HepG2 (cell line): Measurements from ENCODE around the gene YJEFN3. TPM values are rescaled to one million over a fixed set of nuclear protein-coding genes. Genes with fewer than 3 reads are reported as not detected.
A peak's percentile ranks its signal among the peaks of the same experiment; 100 is the strongest.

Experiments
- EEA1 ChIP-seq: sonication (generic); formaldehyde crosslinking; IDR thresholded peaks from 2 replicates; pipeline ENCODE4 v1.5.1; 2020; ENCODE audit warnings: mild to moderate bottlenecking, missing genetic modification reagents, borderline replicate concordance
- FOXM1 ChIP-seq: sonication (generic); formaldehyde crosslinking; IDR thresholded peaks from 2 replicates; pipeline ENCODE4 v1.5.0; 2020; ENCODE audit warnings: missing genetic modification reagents
- GATAD2A ChIP-seq: IDR thresholded peaks from 2 replicates; pipeline ENCODE4 v1.6.1; 2016
- KDM2A ChIP-seq: sonication (generic); formaldehyde crosslinking; IDR thresholded peaks from 2 replicates; pipeline ENCODE4 v1.4.0; 2020; ENCODE audit warnings: low read depth, missing genetic modification reagents, borderline replicate concordance
- KLF12 ChIP-seq: sonication (generic); formaldehyde crosslinking; IDR thresholded peaks from 2 replicates; pipeline ENCODE4 v1.4.0; 2020; ENCODE audit warnings: missing genetic modification reagents, borderline replicate concordance
- NFIC ChIP-seq: IDR thresholded peaks from 2 replicates; pipeline ENCODE4 v1.6.1; 2012; ENCODE audit warnings: mild to moderate bottlenecking, low read length, inconsistent platforms
- NONO ChIP-seq, 2 experiments: fragments of 450-650 bp in 1 of 2; sonication (generic) in 1 of 2; formaldehyde crosslinking in 1 of 2; IDR thresholded peaks in 1 of 2; conservative IDR thresholded peaks in 1 of 2; 2 replicates each; pipeline versions ENCODE4 v1.6.1 to v1.8.0; 2017 to 2022; ENCODE audit warnings: mild to moderate bottlenecking in 1 of 2, missing genetic modification reagents in 1 of 2, moderate library complexity in 1 of 2
- SIN3A ChIP-seq: IDR thresholded peaks from 2 replicates; pipeline ENCODE4 v1.6.1; 2011; ENCODE audit warnings: low read depth, mild to moderate bottlenecking, control low read depth, low read length, borderline replicate concordance
- SP140L ChIP-seq: sonication (generic); formaldehyde crosslinking; IDR thresholded peaks from 2 replicates; pipeline ENCODE4 v1.4.0; 2020; ENCODE audit warnings: missing genetic modification reagents, borderline replicate concordance
- ZBTB7B ChIP-seq: sonication (generic); formaldehyde crosslinking; IDR thresholded peaks from 2 replicates; pipeline ENCODE4 v1.4.0; 2020; ENCODE audit warnings: missing genetic modification reagents
- ZIK1 ChIP-seq: sonication (generic); formaldehyde crosslinking; IDR thresholded peaks from 2 replicates; pipeline ENCODE4 v1.5.0; 2020; ENCODE audit warnings: mild to moderate bottlenecking, low read depth, missing genetic modification reagents, borderline replicate concordance
- ZNF230 ChIP-seq: sonication (generic); formaldehyde crosslinking; IDR thresholded peaks from 2 replicates; pipeline ENCODE4 v1.4.0; 2020; ENCODE audit warnings: mild to moderate bottlenecking, missing genetic modification reagents
- ZNF547 ChIP-seq: sonication (generic); formaldehyde crosslinking; IDR thresholded peaks from 2 replicates; pipeline ENCODE4 v1.5.1; 2020; ENCODE audit warnings: mild to moderate bottlenecking, missing genetic modification reagents
- polyA plus RNA-seq, 8 experiments: library from polyadenylated mRNA; depleted of rRNA in 3 of 8; stranded (reverse) in 7 of 8; unstranded in 1 of 8; fragments of >200 nt; fragmentation: Illumina TruSeq in 4 of 8; extraction: Trizol in 4 of 8; gene quantifications; 2 replicates each; pipeline versions ENCODE4 v1.2.1 to v1.2.3, GENCODE V29; 2011 to 2016; ENCODE audit warnings: low read depth in 4 of 8, missing spikeins in 1 of 8, mixed read lengths in 1 of 8; ENCODE audit not compliant: insufficient read depth in 1 of 8
- total RNA-seq, 5 experiments: library from RNA; depleted of rRNA; stranded (reverse); fragments of >200 nt; fragmentation: Illumina TruSeq; extraction: Trizol; gene quantifications; 2 replicates each; pipeline ENCODE4 v1.2.3, GENCODE V29; 2016; ENCODE audit warnings: low read depth in 1 of 5
- TF ChIP-seq, protein P1 (sequence below): sonication (generic); formaldehyde crosslinking; IDR thresholded peaks from 2 replicates; pipeline ENCODE4 v1.5.1; 2020; ENCODE audit warnings: mild to moderate bottlenecking, moderate library complexity, missing genetic modification reagents
- TF ChIP-seq, protein P2 (sequence below): sonication (generic); formaldehyde crosslinking; IDR thresholded peaks from 2 replicates; pipeline ENCODE4 v1.9.0; 2022; ENCODE audit warnings: missing genetic modification reagents, mild to moderate bottlenecking, borderline replicate concordance
- TF ChIP-seq, protein P3 (sequence below): sonication (generic); formaldehyde crosslinking; IDR thresholded peaks from 2 replicates; pipeline ENCODE4 v1.8.0; 2022; ENCODE audit warnings: mild to moderate bottlenecking, missing genetic modification reagents
- TF ChIP-seq, protein P4 (sequence below): IDR thresholded peaks from 2 replicates; pipeline ENCODE4 v1.6.1; 2016; ENCODE audit warnings: low read depth
- TF ChIP-seq, protein P5 (sequence below): sonication (generic); formaldehyde crosslinking; IDR thresholded peaks from 2 replicates; pipeline ENCODE4 v1.4.0; 2020; ENCODE audit warnings: missing genetic modification reagents, borderline replicate concordance

Gene YJEFN3
- total and polyA plus RNA-seq, 2 of the 13 experiments (the other 11 are each of a cell fraction or from before 2014, with no cell fraction given) = 0.89 to 4.0 TPM

DNA sequence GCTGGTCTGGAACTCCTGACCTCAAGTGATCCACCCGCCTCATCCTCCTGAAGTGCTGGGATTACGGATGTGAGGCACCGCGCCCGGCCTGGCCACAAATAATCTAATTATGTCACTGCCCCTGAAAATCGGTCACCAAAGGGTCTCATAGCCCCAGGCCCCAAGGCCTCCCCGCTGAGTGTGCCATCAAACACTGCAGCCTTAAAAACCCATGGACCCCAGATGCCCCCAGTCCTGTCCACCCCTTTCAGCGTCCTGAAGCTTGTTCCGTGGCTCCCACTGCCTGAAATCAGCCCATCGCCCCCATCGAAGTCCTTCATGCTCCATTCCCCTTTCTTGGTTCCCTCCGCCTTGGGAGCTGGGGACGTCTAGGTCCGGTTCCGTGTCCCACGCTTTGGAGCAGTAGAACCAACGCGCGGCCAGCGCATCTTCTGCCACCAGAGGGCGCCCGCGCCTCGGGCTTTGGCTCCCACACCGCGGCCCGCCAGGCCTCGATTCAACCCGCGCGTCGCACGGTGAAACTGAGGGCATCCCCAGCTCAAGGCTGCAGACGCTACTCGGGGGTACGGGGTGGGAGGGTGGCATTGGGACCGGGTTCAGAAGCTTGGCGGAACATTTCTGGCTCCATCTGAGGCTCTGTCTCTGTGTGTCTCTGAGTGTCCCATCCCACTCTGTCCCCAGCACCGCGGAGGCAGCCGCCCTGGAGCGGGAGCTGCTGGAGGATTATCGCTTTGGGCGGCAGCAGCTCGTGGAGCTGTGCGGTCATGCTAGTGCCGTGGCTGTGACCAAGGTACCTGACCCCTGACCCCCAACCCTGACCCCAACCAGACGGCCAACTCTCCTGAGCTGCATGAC lies 3.5 kb downstream of the YJEFN3 start (continued):
- TF ChIP-seq, protein P1, sequence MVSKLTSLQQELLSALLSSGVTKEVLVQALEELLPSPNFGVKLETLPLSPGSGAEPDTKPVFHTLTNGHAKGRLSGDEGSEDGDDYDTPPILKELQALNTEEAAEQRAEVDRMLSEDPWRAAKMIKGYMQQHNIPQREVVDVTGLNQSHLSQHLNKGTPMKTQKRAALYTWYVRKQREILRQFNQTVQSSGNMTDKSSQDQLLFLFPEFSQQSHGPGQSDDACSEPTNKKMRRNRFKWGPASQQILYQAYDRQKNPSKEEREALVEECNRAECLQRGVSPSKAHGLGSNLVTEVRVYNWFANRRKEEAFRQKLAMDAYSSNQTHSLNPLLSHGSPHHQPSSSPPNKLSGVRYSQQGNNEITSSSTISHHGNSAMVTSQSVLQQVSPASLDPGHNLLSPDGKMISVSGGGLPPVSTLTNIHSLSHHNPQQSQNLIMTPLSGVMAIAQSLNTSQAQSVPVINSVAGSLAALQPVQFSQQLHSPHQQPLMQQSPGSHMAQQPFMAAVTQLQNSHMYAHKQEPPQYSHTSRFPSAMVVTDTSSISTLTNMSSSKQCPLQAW = peak; percentile 62
- TF ChIP-seq NONO (IDR thresholded peaks at IDR 0.05) (no peak), NONO (CRISPR knock-in tag; conservative IDR thresholded peaks at IDR 0.05) (0 out of 2 replicates have a peak, but pooled peaks have one; percentile 52), KLF12 (CRISPR knock-in tag) (no peak), SP140L (CRISPR knock-in tag) (no peak), ZNF547 (CRISPR knock-in tag) (0 out of 2 replicates have a peak, but pooled peaks have one; percentile 46), GATAD2A (CRISPR knock-in tag) (0 out of 2 replicates have a peak, but pooled peaks have one; percentile 13), EEA1 (CRISPR knock-in tag) (no peak), KDM2A (CRISPR knock-in tag) (peak; percentile 97), ZBTB7B (0 out of 2 replicates have a peak, but pooled peaks have one; percentile 39), SIN3A (no peak), ZIK1 (no peak), FOXM1 (no peak), ZNF230 (CRISPR knock-in tag) (0 out of 2 replicates have a peak, but pooled peaks have one; percentile 30), NFIC (no peak)
- TF ChIP-seq, protein P2, sequence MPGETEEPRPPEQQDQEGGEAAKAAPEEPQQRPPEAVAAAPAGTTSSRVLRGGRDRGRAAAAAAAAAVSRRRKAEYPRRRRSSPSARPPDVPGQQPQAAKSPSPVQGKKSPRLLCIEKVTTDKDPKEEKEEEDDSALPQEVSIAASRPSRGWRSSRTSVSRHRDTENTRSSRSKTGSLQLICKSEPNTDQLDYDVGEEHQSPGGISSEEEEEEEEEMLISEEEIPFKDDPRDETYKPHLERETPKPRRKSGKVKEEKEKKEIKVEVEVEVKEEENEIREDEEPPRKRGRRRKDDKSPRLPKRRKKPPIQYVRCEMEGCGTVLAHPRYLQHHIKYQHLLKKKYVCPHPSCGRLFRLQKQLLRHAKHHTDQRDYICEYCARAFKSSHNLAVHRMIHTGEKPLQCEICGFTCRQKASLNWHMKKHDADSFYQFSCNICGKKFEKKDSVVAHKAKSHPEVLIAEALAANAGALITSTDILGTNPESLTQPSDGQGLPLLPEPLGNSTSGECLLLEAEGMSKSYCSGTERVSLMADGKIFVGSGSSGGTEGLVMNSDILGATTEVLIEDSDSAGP (CRISPR knock-in tag) = peak; percentile 30; the same call in 1 of the 2 replicates
- TF ChIP-seq, protein P3, sequence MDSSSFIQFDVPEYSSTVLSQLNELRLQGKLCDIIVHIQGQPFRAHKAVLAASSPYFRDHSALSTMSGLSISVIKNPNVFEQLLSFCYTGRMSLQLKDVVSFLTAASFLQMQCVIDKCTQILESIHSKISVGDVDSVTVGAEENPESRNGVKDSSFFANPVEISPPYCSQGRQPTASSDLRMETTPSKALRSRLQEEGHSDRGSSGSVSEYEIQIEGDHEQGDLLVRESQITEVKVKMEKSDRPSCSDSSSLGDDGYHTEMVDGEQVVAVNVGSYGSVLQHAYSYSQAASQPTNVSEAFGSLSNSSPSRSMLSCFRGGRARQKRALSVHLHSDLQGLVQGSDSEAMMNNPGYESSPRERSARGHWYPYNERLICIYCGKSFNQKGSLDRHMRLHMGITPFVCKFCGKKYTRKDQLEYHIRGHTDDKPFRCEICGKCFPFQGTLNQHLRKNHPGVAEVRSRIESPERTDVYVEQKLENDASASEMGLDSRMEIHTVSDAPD = no peak
- TF ChIP-seq, protein P4, sequence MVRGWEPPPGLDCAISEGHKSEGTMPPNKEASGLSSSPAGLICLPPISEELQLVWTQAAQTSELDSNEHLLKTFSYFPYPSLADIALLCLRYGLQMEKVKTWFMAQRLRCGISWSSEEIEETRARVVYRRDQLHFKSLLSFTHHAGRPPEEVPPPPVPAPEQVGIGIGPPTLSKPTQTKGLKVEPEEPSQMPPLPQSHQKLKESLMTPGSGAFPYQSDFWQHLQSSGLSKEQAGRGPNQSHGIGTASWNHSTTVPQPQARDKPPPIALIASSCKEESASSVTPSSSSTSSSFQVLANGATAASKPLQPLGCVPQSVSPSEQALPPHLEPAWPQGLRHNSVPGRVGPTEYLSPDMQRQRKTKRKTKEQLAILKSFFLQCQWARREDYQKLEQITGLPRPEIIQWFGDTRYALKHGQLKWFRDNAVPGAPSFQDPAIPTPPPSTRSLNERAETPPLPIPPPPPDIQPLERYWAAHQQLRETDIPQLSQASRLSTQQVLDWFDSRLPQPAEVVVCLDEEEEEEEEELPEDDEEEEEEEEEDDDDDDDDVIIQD (CRISPR knock-in tag) = no peak
- TF ChIP-seq, protein P5, sequence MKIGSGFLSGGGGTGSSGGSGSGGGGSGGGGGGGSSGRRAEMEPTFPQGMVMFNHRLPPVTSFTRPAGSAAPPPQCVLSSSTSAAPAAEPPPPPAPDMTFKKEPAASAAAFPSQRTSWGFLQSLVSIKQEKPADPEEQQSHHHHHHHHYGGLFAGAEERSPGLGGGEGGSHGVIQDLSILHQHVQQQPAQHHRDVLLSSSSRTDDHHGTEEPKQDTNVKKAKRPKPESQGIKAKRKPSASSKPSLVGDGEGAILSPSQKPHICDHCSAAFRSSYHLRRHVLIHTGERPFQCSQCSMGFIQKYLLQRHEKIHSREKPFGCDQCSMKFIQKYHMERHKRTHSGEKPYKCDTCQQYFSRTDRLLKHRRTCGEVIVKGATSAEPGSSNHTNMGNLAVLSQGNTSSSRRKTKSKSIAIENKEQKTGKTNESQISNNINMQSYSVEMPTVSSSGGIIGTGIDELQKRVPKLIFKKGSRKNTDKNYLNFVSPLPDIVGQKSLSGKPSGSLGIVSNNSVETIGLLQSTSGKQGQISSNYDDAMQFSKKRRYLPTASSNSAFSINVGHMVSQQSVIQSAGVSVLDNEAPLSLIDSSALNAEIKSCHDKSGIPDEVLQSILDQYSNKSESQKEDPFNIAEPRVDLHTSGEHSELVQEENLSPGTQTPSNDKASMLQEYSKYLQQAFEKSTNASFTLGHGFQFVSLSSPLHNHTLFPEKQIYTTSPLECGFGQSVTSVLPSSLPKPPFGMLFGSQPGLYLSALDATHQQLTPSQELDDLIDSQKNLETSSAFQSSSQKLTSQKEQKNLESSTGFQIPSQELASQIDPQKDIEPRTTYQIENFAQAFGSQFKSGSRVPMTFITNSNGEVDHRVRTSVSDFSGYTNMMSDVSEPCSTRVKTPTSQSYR (CRISPR knock-in tag) = no peak
